Activated T-cell treated with anti-CD3 and anti-CD28 coated beads, Interleukin-2, amount 50 U/mL, for 48 hours (primary cell): Measurements from ENCODE around the gene DYNC2LI1.

ENCODE experiments used
- DNase-seq, 2 experiments: peaks; one replicate each; pipeline ENCODE4 v3.0.0-alpha.2; 2020

DYNC2LI1 gene

GRCh38 chr2:43819491-43820163 is 45.8 kb downstream of the DYNC2LI1 start:
- no peak for DNase-seq

DNA sequence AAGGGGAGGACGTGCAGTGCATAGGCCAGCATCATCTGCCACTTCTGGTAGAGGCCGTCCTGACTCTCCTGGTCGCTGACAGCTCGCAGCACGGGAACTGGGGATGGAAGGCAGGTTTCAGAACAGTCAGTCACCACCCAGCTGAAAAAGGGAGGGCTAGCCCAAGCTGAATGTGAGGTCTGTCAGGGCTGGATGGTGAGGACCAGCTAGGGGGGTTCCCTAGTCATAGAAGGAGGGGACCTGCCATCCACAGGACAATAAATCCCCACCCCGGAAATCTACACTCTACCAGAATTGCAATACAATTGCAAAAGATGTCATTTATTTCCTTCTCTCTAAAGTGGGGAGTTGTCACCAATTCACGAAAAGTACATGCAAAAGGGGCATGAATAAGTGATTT is 49.0 kb downstream of the DYNC2LI1 start:
- DNase-seq = no peak

DNA sequence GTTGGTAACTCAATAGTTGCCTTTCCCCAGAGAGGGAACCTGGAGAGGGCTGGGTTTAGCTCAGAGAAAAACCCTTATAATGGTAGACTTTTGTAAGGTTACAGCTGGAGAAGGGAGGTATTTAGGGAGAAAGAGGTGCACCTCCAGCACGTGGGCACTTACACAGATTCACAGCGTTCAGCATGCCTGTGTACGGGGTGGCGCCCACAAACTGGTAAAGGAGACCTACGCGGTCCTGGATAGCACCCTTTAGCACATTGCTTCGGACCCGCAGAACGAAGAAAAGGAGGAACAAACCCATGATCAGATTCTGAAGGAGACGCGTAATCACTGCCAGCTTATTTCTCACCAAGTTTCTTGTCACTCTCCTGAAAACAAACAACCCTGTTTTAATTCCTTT is 49.9 kb downstream of the DYNC2LI1 start:
- DNase-seq = no peak

GRCh38 chr2:43824512-43824911 is 50.7 kb downstream of the DYNC2LI1 start:
- no peak for DNase-seq

- DNase-seq = no peak
These were observed 51.2 kb downstream of the DYNC2LI1 start for GRCh38 chr2:43824951-43825493.

DNA sequence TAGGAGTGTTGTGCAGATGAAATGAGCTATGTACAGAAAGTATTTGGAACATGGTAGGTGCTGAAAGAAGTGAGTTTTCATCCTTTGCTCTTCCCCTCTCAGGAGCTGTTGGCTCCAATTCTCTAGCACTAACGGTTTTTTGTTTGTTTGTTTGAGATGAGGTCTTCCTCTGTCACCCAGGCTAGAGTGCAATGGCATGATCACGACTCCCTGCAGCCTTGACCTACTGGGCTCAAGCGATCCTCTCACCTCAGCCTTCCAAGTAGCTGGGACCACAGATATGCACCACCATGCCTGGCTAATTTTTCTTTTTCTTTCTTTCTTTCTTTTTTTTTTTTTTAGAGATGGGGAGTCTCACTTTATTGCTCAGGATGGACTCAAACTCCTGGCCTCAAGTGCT is 52.0 kb downstream of the DYNC2LI1 start:
- DNase-seq = no peak

DNA sequence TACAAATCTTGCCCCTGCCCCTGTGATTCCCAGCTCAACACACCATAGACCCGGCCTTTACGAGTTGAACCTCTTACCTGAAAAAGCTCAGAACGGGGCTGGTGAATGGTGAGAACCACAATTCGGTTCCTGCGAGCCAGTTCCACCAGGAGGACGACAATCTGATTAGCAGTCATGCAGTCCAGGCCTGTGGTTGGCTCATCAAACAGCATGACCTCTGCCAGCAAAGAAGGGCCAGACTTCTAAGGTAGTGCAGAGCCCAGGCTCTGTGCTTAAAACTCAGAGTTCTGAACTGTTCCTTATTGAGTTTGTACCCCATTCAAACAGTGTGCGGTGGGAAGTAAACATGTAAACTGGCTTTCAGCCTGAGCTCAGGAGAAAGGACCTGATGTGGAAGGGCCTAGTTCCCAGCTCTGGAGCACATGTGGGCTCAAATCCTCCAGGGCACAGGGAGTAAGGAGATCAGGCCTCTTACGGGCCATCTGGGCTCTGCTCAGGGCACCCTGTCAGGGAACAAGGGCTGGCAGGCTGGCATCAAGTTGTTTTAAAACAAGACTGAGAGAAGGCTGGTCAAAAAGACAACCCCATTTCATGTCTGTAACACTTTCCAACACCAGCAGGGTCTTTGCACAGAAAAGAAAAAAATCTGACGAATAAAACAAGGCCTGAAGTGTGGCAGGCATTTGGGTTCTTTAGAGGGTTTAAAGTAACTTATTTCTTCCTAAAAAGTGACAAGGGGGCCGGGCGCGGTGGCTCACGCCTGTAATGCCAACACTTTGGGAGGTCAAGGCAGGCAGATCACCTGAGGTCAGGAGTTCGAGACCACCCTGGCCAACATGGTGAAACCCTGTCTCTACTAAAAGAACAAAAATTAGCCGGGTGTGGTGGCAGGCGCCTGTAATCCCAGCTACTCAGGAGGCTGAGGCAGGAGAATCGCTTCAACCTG is 52.7 kb downstream of the DYNC2LI1 start:
- no peak for DNase-seq

- no peak for DNase-seq
These were observed 57.9 kb downstream of the DYNC2LI1 start for GRCh38 chr2:43831543-43832294.

GRCh38 chr2:43832457-43832856 is 58.6 kb downstream of the DYNC2LI1 start:
- no peak for DNase-seq

GRCh38 chr2:43837033-43837432 is 63.2 kb downstream of the DYNC2LI1 start:
- no peak for DNase-seq

DNA sequence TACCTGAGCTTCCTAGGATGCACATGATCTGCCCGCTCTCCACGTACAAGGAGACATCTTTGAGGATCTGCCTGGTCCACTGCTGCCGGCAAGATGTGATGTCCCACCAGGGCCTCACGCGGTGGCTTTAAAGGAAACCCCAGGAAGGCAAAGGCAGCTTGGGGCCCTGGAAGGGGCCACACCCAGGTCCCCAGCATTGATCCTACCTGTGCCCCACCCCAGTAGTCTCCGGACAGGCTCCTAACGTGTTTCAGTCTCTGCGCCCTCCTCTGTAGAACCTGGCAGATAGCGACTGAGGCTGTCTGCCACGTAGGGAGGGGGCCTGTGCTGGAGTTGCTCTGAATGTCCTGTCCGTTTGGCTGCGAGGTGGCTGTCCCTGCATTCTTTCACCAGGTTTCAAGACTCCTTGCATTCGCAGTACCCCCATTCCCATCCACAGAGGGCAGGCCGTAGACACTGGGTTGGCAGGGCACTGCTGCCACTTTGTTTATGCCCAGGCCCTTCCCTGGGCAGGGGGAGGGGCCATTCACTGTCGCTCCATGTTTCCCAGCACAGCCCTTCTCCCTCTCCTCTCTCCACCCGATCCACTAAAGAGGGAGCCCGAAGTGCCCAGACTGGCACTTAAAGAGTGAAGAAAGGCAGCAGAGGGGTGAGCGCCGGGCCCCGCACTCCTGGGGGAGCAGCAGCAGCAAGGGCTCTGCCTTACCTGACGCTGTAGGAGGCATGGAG is 64.2 kb downstream of the DYNC2LI1 start:
- no peak for DNase-seq

DNA sequence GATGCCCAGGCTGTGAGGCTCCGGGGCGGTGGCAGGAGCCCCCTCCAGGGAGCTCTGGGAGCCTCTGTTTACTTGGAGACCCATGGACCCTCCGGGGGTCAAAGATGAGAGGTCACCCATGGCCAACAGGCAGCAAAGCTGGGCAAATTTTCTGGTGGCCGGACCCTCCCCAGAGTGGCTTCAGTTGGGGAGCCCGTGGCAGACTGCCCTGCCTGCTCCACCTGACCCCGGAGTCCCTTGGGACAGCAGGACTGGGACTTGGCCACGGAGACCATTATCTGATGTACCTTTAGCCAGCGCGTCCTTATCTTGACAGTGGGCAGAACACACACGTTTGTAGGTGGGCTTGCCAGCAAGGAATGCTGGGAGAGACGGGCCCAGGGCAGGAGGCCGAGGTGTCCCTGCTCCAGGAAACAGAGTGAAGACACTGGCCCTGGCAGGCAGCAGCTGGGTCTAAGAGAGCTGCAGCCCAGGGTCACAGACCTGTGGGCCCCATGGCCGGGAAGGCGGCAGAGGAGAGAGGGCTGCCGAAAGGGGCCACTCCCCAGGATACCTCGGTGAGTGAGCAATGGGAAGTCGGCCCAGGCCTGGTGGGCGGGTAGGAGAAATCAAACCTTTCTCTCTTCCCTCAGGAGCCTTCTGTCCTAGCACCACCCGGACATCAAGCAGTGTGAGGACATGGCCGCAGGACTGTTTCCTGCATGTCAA is 64.9 kb downstream of the DYNC2LI1 start, which contains the start of the genes ABCG5 and ABCG8:
Gene ABCG5 (minus strand): TSS at position 280 of the 708 bp plus-strand sequence. CDS start 160 bp downstream, at position 120.
Gene ABCG8 (plus strand): TSS at position 412 of the 708 bp plus-strand sequence. CDS start 83 bp downstream, at position 495.
- no peak for DNase-seq

GRCh38 chr2:43839776-43840564 is 66.1 kb downstream of the DYNC2LI1 start:
- no peak for DNase-seq

DNA sequence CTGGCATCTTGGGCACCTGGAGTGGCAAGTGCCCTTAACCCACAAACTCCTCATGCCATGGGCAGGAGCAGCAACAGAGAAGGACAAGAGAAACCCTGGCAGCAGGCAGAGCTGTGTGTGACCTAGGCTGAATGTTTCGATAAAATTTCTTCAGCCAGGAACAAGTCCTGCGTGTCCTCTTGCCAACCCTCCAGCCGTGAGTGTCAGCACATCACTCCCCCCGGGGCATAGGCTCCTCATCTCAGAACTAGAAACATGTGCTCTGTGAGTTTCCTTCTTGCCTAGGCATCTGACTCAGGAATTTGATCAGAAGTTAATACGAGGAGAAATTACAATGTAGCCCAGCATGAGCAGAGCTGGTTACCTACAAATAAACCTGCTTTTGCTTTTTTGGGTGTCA is 67.1 kb downstream of the DYNC2LI1 start:
- DNase-seq = no peak

DNA sequence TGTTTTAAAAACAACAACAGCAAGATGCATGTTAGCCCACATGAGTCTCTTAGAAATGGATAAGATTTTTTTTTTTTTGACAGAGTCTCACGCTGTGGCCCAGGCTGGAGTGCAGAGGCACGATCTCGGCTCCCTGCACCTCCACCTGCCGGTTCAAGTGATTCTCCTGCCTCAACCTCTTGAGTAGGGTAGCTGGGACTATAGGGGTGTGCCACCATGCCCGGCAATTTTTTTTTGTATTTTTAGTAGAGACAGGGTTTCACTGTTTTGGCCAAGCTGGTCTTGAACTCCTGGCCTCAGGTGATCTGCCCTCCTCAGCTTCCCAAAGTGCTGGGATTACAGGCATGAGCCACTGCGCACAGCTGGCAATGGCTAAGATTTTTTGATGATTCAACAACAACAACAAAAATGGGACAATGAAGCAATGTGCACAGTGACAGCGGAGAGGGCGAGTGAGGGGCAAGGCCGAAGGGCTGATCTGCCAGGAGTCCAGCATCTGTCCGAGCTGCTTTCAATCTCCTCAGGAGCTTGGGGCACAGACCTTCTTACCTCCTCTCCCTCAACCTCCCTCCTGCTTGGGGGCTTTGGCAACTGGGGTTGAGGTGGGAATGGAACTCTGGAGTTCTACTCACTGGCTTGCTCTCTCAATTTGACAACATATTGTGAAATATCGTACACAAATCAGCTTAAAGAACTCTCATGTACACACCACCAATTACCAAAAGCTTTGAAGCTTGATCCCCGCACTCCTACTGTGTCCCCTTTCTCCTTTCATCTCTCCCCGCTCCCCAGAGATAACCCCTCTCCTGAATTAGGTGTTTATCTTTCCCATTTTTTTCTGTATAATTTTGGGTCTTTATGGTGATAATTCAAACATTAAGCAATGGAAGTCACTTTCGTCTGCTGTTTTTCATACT is 68.4 kb downstream of the DYNC2LI1 start:
- no peak for DNase-seq

DNA sequence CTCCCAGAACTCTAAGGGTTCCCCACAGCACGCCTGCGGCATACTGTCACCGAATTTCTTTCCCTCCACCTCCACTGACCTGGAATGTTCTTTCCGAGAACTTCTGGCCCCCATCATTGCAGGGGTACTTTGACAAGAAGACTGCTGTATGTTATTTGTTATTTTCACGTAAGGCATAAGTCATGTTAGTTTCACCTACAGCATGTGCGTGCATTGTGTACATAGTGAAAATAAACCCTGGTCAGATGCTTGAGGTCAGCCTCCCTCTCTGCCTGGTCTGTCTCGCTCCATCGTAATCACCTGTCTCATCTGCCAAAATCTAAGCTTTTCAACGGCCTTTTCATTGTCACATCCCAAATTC is 69.0 kb downstream of the DYNC2LI1 start:
- DNase-seq = no peak

GRCh38 chr2:43845181-43845580 is 71.3 kb downstream of the DYNC2LI1 start:
- no peak for DNase-seq

DNA sequence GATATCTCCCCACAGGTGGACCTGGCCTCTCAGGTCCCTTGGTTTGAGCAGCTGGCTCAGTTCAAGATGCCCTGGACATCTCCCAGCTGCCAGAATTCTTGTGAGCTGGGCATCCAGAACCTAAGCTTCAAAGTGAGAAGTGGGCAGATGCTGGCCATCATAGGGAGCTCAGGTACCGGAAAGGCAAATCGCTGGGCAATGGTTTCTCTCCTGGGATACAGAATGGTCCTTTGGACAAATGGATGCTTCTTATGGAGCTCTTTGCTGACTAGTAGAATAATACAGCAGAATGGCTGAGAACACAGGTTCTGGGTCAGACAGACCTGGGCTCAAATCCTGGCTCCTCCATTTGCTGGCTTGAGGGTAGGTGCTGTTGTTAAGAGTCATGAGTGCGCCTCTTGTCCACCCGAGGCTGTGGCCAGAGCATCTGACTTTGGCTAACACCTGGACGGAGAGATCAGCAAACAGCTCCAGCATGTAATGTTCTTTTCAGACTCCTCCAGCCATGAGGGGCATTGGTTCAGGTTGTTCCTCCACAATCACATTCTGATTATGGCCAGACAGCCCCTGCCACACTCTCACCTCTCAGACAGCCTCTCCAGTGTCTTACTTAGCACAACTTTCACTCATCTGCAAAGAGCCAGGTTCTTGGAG is 72.4 kb downstream of the DYNC2LI1 start:
- no peak for DNase-seq

- no peak for DNase-seq
These were observed 74.4 kb downstream of the DYNC2LI1 start for GRCh38 chr2:43848214-43848613.
